ENCODE measurements around the gene ADAM17.

- no peak for TF ChIP-seq CTCF (IDR thresholded peaks at IDR 0.05)
- no peak for TF ChIP-seq ZFX (IDR thresholded peaks at IDR 0.05; ENCODE audit: borderline replicate concordance)
These were observed 41.1 kb upstream of the ADAM17 start for GRCh38 chr2:9596621-9597311.
